Heart left ventricle (tissue), 16 donors: ENCODE measurements around the gene MYH3. TPM values are rescaled to one million over a fixed set of nuclear protein-coding genes. Genes with fewer than 3 reads are reported as not detected.
A peak's percentile ranks its signal among the peaks of the same experiment; 100 is the strongest.
"Not testable (repeated sequence)": the region's sequence is repeated elsewhere in the genome, so short reads cannot be mapped to it uniquely, and the experiment has no call there.

ENCODE experiments used
- ATAC-seq, 4 donors: fragments of 200-7000 bp; cut with Tn5 transposase; one replicate each; pipeline ENCODE4 v1.9.1; 2020 to 2022; ENCODE audit warnings: moderate library complexity in 4 of 4, mild to moderate bottlenecking in 3 of 4, moderate number of reproducible peaks in 1 of 4
- DNase-seq, 5 donors: peaks; one replicate each; pipeline ENCODE4 v3.0.0-alpha.2; 2020
- H3K27ac ChIP-seq, 12 donors: fragments of 200-600 bp; sonication (generic) in 4 of 12; one replicate each; pipeline versions ENCODE4 v1.5.0 to v1.8.0; 2016 to 2022; ENCODE audit warnings: mild to moderate bottlenecking in 2 of 12
- H3K27me3 ChIP-seq, 9 donors: fragments of 200-600 bp; sonication (generic) in 2 of 9; one replicate each; pipeline versions ENCODE4 v1.5.1 to v1.8.0; 2016 to 2022; ENCODE audit warnings: mild to moderate bottlenecking in 3 of 9
- H3K36me3 ChIP-seq, 9 donors: fragments of 200-600 bp; sonication (generic) in 2 of 9; one replicate each; pipeline versions ENCODE4 v1.5.0 to v1.8.0; 2018 to 2022; ENCODE audit warnings: mild to moderate bottlenecking in 2 of 9
- H3K4me1 ChIP-seq, 12 donors: fragments of 200-600 bp; sonication (generic) in 4 of 12; one replicate each; pipeline versions ENCODE4 v1.5.0 to v1.8.0; 2016 to 2022; ENCODE audit warnings: mild to moderate bottlenecking in 3 of 12
- H3K4me3 ChIP-seq, 12 donors: fragments of 200-600 bp; sonication (generic) in 4 of 12; one replicate each; pipeline versions ENCODE4 v1.5.0 to v1.8.0; 2017 to 2022; ENCODE audit warnings: mild to moderate bottlenecking in 9 of 12, moderate library complexity in 4 of 12
- H3K9me3 ChIP-seq, 12 donors: fragments of 200-600 bp; sonication (generic) in 4 of 12; one replicate each; pipeline versions ENCODE4 v1.5.0 to v1.8.0; 2016 to 2022; ENCODE audit warnings: mild to moderate bottlenecking in 1 of 12
- POLR2A ChIP-seq, 2 donors: fragments of 450-650 bp; IDR thresholded peaks; one replicate each; pipeline ENCODE4 v1.6.1; 2017; ENCODE audit warnings: antibody characterized with exemption in 2 of 2, mild to moderate bottlenecking in 2 of 2, moderate library complexity in 2 of 2
- WGBS, 4 donors: extraction: QIAGEN DNeasy Blood & Tissue Kit in 2 of 4; methylation state at CpG; one replicate each; pipeline versions ENCODE4 v1.1.5 to v1.1.7; 2013 to 2018; 5-methylcytosine and 5-hydroxymethylcytosine counted together
- intact Hi-C, 10 donors: fragments of 100-400 bp; cut with DNase I; formaldehyde crosslinking; loops; one replicate each; pipeline versions ENCODE4 v1.11.1 to v1.14.2; 2022
- polyA plus RNA-seq, 2 donors: library from polyadenylated mRNA; stranded (reverse); fragments of 200-250 nt; gene quantifications; one replicate each; pipeline ENCODE4 v1.2.3, GENCODE V29; 2013
- total RNA-seq, 9 donors: library from RNA; depleted of rRNA in 2 of 9; stranded (reverse); fragments of >200 nt in 2 of 9; fragmentation: NEBNext Ultra II Directional in 3 of 9; extraction: Animal tissue kit (Norgen Biotek cat#: 25700) in 3 of 9; gene quantifications; one replicate each; pipeline versions ENCODE4 v1.1.0 to v1.2.4, GENCODE V29; 2016 to 2023
- TF ChIP-seq, protein P1 (sequence below), 12 donors: fragments of 200-600 bp; sonication (generic) in 4 of 12; IDR thresholded peaks; one replicate each; pipeline versions ENCODE4 v1.5.0 to v1.8.0; 2018 to 2022; ENCODE audit warnings: antibody characterized with exemption in 12 of 12, mild to moderate bottlenecking in 5 of 12
- donor health status: ischemic (EF 13 %, LVEDD 7.1; RV severe dilation, severe dysfunction).
- donor health status: healthy with polysubstance abuse.
- donor health status: DM: no; HTN: yes; CAD: no.
- donor health status: DM: no; HTN: no; CAD: no.
- donor health status: ischemic (EF 25% LVEDD 6.9; RV normal size, moderate dysfunction).
- donor health status: ischemic (EF 25% LVEDD 5.7; RV mildly dilated, moderate dysfunction).
- donor health status: healthy.
- donor health status: DM: yes; HTN: yes; CAD: no.
- donor health status: ischemic (EF 35%, LVEDD 5.7; RV mildly dilated, moderate dysfunction).
- donor health status: nonischemic (EF 11% LVEDD 7.7; RV severe dilation, severe dysfunction).
- donor health status: DM: yes; HTN: yes; CAD: no.
- donor health status: PGD.
- donor health status: ischemic (EF 29% LVEDD 5.4; RV normal size, mild dysfunction).
- donor health status: nonischemic (EF 23%, LVEDD 6.1; RV moderate dilation, normal function).

MYH3 gene
- total and polyA plus RNA-seq, 11 donors = 0.13 to 1.8 (median 0.62) TPM

DNA sequence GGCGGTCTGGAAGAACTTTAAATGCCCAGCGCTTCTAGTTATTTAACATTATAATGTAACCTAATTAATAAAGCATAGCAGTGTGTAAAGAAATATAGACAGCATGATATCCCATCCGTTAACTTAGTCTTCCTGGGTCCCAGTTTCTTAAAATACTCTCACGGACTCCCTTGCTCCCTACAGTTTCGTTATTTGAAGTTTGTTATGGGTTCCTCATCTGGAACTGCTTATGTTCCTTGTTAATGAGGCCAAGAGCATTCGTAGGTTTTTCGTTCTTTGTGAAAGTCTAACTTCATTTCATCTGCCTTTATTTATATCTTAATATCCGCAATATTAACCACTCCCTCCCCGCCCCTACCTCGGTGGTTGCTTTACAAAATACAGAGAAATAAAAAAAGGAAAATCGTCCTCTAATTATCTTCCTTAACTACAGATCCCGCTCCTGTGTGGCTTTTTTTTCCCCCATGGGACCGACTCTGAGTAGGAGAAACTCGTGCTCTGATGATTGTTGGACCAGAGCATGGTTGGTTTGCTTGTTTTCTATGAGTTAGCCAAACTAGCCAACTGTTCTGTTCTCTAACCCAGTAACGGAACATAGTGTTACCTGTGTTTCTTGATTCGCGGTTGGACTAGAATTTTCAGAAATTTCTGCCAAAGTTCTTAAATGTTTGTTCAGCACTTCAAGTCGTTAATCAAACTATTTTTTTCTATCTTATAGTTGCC lies 41.1 kb upstream of the MYH3 start:
- intact Hi-C loops = no loop called here
- H3K36me3 ChIP-seq = peaks cover 0 to 24% (median 22%) of the 10 kb centered on the region in 9 donors
- DNase-seq = no peak
- peak overlapping the region; percentile 68 to 99 (median 90) for H3K4me3 ChIP-seq
- no peak for ATAC-seq
- H3K4me1 ChIP-seq = peaks cover 6 to 52% (median 21%) of the 10 kb centered on the region in 12 donors
- peak overlapping the region; percentile 86 to 99 (median 93) for H3K27ac ChIP-seq
- H3K27me3 ChIP-seq = no peaks in the 10 kb centered on the region
- H3K9me3 ChIP-seq = no peaks in the 10 kb centered on the region
- TF ChIP-seq, protein P1, sequence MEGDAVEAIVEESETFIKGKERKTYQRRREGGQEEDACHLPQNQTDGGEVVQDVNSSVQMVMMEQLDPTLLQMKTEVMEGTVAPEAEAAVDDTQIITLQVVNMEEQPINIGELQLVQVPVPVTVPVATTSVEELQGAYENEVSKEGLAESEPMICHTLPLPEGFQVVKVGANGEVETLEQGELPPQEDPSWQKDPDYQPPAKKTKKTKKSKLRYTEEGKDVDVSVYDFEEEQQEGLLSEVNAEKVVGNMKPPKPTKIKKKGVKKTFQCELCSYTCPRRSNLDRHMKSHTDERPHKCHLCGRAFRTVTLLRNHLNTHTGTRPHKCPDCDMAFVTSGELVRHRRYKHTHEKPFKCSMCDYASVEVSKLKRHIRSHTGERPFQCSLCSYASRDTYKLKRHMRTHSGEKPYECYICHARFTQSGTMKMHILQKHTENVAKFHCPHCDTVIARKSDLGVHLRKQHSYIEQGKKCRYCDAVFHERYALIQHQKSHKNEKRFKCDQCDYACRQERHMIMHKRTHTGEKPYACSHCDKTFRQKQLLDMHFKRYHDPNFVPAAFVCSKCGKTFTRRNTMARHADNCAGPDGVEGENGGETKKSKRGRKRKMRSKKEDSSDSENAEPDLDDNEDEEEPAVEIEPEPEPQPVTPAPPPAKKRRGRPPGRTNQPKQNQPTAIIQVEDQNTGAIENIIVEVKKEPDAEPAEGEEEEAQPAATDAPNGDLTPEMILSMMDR (IDR thresholded peaks at IDR 0.05) = no peak
- no peak for TF ChIP-seq POLR2A (IDR thresholded peaks at IDR 0.05)
- 18 to 23% (median 19%) methylated on average over 18 of the region's 18 CpGs for WGBS, 4 donors

DNA sequence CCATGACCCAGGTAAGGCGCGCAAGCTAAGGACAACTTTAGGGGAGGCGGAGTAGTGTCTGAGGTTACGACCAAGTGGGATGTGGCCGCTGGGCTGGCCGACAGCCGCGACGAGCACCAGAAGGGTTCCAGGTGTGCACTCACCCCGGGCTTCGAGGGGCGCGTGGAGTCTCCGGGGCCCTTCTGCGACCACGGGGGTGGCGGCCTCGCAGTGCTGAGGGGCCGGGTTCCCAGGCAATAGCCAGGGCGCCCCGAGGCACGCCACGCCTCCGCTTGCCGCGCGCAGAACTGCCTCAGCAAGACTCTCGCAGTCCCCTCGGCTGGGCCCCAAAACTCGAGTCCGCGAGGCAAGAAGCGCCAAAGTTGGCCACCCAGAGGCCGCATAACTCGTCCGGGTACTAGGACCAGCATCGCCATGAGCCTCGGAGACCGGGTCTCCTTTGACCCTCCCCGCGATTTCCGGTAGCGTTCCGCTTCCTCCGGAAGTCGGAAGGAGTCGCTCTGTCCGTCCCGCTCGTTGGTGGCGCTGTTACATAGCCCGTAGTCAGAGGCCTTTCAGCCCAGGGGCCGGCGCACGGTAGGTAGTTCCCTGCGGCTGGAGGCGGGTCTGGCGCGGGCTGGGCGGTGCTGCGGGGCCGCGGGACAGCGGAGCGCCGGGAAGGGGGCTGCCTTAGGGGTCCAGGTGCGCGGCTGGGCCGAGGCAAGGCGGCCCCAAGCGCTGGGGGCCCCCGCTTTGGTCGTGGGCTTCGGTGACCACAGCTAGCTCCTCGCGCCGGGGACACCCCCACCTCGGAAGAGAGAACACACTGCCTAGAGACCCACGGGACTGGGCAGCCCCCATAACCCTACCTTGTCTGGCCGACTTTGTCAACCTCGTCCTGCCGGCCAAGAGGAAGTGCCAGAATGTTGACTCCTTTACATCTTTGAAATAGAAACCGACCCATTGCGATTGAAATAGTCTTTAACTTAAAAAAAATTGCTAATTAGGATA lies 40.3 kb upstream of the MYH3 start, which contains the start of the genes ADPRM and SCO1:
Gene ADPRM, plus strand, starts transcription at position 503 of the 990 bp plus-strand sequence. CDS start 7,333 bp downstream, outside the sequence.
Gene SCO1, minus strand, starts transcription at position 442 of the 990 bp plus-strand sequence. Its CDS starts 26 bp downstream, at position 416.
- WGBS, 4 donors = 0 to 1% (median 0%) methylated on average over 45 to 84 of the region's 84 CpGs
- DNase-seq = peak; percentile 93 to 96 (median 96)
- peaks cover 0 to 33% (median 31%) of the 10 kb centered on the region in 9 donors for H3K36me3 ChIP-seq
- ATAC-seq = peak; percentile 99 to 100 (median 99)
- no peaks in the 10 kb centered on the region for H3K27me3 ChIP-seq
- peak within 1 kb of the TSS; percentile 86 to 99 (median 93) for H3K27ac ChIP-seq
- TF ChIP-seq, protein P1 (IDR thresholded peaks at IDR 0.05) = peak in 11 of 12 donors; percentile 17 to 67 (median 38)
- peak; percentile 49 to 90 for TF ChIP-seq POLR2A (IDR thresholded peaks at IDR 0.05)
- peak within 1 kb of the TSS; percentile 68 to 99 (median 90) for H3K4me3 ChIP-seq
- no peaks in the 10 kb centered on the region for H3K9me3 ChIP-seq
- intact Hi-C loops = no loop called here
- H3K4me1 ChIP-seq = peaks cover 6 to 43% (median 17%) of the 10 kb centered on the region in 12 donors

DNA sequence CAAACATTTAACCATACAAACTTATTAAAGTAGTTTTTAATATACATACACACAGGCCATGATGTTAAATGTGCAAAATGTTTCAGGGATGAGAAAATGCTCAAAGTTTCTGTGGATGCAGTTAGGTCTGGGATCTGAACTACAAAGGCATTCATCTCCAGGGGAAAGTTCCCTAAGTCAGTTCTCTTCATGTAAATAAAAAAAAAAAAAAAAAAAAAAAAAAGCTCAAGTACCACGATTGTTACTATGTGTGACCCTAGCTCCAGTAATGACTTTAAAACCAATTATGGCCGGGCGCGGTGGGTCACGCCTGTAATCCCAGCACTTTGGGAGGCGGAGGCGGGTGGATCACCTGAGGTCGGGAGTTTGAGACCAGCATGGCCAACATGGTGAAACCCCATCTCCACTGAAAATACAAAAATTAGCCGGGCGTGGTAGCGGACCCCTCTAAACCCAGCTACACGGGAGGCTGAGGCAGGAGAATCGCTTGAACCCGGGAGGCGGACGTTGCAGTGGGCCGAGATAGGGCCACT lies 38.8 kb upstream of the MYH3 start:
- H3K9me3 ChIP-seq, intact Hi-C loops, ATAC-seq, DNase-seq, H3K27me3 ChIP-seq, H3K27ac ChIP-seq: not testable (repeated sequence)
- Histone ChIP-seq H3K4me3 (peak overlapping the region in 8 of 12 donors; percentile 68 to 99 (median 94)), H3K36me3 (peaks cover 3 to 47% (median 46%) of the 10 kb centered on the region in 9 donors), H3K4me1 (peaks cover 6 to 39% (median 17%) of the 10 kb centered on the region in 12 donors)
- 90 to 92% (median 91%) methylated on average over 17 of the region's 17 CpGs for WGBS, 4 donors

DNA sequence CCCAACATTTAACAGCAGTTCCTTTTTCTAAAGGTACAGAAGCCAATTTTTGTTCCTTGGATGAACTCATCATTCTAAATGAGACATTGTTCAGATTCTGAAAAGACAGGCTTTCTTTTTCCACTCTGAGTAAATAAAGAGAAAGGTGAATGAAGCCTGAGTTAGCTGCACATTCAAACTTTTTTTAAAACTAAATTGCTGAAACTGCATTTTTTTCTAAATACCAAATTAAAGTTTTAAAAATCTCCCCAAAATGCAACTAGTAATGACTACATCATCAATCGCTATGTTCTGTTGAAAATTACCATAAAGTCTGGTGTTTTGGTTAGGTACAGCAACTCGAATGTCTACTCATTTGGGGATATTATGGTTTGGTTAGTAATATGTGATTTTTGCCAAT lies 30.4 kb upstream of the MYH3 start:
- intact Hi-C loops = no loop called here
- 89 to 99% (median 93%) methylated on average over 2 of the region's 2 CpGs for whole genome bisulfite sequencing, 4 donors
- DNase-seq = no peak
- Histone ChIP-seq H3K36me3 (peaks cover 0 to 97% (median 73%) of the 10 kb centered on the region in 9 donors), H3K4me1 (no peaks in the 10 kb centered on the region), H3K27ac (no peak overlapping the region), H3K9me3 (no peaks in the 10 kb centered on the region), H3K4me3 (no peak overlapping the region), H3K27me3 (no peaks in the 10 kb centered on the region)
- ATAC-seq = no peak
- TF ChIP-seq, protein P1 (IDR thresholded peaks at IDR 0.05) = no peak
- no peak for TF ChIP-seq POLR2A (IDR thresholded peaks at IDR 0.05)
